Endometrial microvascular endothelial cells (primary cell): ENCODE results near the gene CSGALNACT2. TPM values are rescaled to one million over a fixed set of nuclear protein-coding genes. Genes with fewer than 3 reads are reported as not detected.

Experiments
- in situ Hi-C: cut with HindIII; loops from 2 replicates; pipeline ENCODE4 v1.10.0; 2017; ENCODE audit warnings: low sequenced_read_pairs, low pct_unique_long_range_greater_than_20kb; ENCODE audit errors: inconsistent ontology term
- total RNA-seq: library from RNA; depleted of rRNA; stranded (reverse); fragments of >200 nt; gene quantifications from one replicate; pipeline ENCODE4 v1.2.3, GENCODE V29; 2015; ENCODE audit errors: inconsistent ontology term

Gene CSGALNACT2
- total RNA-seq, 1 donor from 2014 or later: 20.9 TPM

DNA sequence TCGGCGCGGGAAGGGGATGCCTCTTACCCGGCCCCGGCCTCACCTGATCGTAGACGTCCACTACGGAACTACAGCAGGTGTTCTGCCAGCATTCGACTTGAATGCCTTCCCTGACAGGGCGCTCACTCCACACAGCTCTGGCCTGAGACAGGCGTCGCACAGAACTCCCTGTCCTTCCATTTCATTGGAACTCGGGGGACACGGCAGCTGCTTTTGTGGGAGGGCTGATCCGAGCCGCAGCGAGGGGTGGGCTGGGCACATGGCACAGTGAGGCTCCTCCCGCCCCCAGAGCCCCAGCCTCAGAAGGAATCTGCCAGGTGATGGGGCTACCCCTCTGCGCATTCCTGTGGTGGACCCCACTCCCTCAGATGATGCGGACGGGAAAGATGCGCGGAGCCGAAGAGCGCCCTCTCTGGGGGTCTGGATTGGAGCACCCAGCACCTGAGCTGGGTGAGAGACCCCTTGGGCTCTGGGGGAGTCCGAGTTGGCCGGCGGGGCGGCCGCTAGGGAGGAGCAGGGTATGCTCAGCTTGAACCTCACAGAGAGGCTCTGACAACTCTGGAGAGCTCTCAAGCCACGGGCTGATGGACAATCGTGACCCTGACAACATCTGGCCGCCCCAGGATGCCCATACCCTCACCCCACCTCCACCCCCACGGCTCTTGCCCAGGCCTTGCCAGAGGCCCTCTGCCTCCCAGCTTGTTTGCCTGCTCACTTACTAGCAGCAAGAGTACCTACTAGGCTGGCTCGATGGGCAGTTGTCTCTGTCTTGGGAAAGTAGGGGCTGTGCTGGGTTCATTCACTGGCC is 92.1 kb downstream of the CSGALNACT2 start:
- in situ Hi-C loops: no loop called here

DNA sequence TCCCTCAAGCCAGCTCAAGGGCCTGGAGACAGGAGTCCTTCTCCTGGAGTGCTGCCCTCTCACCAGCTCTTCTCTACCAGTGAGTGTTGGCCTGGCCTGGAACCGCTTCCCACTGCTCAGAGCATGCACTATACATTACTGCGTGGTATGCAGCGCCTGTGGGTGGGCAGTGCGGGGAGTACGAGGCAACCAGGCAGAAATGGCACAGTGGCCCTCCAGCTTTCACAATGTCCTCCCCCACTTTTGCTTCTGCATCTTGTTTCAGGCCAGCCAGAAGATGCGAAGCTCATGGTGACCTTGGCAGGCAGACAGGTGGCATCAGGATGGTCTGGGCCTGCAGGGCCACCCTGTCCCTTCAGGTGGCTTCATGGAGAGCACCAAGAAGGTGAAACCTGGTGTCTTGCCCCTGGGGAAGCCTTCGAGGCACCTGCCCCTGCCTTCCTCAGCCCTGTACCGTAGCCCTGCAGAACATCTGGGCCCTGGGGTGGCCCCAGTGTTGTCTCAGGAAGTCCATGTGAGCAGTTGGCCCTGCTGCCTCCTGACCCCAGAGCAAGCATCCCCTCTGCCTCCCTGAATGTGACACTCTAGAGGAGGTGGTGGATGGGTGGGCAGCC is 92.8 kb downstream of the CSGALNACT2 start:
- in situ Hi-C loops: no loop called here

DNA sequence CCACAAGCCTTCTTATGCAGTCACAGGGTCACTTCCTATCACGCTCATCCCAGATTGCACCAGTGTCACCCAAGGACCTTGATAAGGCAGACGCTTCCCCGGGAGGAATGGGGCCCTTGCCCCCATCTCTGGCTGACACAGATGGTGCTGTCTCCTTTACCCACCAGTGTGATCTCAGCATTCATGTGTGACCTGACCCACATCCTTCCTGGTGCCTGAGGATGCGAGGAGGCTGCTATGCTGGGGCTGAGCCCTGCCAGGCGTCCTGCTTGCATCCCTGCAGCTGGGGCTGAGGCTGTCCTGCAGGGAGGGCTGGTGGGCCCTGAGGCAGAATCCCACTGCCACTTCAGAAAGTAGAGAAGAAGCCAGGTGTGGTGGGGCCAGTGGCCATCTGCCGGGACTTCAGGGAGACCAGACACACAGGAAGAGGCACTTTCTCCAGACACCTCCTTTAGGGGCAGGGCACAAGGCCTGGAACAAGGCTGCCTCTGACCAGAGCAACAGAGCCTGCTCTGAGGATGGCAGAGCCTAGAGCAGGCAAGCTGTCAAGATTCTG is 93.4 kb downstream of the CSGALNACT2 start:
- in situ Hi-C loops: no loop called here

DNA sequence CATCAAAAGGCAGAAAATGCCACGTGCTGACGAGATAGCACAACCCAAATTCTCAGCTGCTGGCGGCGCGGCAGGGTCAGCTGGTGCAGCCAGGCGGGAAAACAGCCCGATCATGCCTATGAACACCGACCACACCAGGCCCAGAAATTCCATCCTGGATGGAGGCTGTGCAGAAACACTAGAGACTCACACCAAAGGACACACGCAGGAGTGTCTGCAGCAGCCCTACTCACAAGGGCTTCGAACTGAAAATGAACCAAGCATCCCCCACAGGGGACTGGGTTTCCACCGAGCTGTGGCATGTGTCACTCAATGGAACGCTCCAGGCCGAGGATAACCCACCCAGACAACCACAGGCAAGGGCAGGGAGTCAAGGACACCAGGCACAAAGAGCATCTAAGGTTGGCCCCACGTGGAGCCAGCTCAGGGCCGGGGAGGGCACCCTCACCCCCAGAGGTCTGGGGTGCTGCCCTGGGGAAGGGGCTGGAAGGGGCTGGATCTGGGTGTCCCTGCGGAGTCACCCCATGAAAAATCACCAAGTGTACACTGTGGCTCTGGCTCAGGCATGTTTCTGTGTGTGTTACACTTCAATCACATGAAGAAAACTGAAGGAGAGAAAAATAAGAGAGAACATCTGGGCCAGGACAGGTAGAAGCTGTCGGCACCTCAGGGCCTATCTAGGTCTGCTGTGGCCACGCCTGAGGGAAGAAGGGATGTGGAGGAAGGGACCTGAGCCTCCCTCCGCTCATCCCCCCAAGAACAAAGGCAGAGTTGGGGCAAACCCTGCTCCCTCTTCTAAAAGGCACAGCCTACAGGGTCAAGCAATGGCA is 95.6 kb downstream of the CSGALNACT2 start:
- in situ Hi-C loops: no loop called here

DNA sequence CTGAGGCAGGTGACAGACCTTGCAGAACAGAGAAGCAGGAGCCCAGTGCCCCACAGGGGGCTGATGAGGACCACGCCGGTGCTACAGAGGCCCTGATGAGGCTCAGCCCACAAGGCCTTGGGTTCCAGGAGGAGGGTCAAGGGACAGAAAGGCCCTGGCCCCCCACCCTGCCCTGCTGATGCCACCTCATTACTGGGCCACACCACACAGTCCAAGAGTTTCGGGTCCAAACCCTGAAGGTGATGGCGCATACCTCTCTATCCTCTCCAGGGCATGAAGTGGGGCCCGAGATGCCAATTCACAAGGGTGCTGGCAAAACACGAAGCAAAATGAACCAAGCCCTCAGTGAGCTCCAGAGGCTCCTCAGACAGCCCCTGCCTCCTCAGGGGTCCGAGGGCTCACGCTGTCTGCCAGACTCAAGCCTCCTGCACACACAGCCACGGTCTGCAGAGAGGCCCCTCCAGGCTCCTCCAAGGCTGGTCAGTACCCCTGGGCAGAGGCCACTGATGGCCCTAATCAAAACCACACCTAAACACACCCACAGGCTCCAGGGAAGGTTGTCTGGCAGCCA is 96.3 kb downstream of the CSGALNACT2 start:
- in situ Hi-C loops: no loop called here

Other genes with a start within 250 kb of the CSGALNACT2 start
- gene RET, start 61.4 kb upstream of the CSGALNACT2 start, total RNA-seq: not detected
- gene RASGEF1A, start 128.6 kb downstream of the CSGALNACT2 start, total RNA-seq: not detected
- gene FXYD4, start 233.2 kb downstream of the CSGALNACT2 start, total RNA-seq: not detected